H9 (cell line): ENCODE data around the gene LYSET. TPM values are rescaled to one million over a fixed set of nuclear protein-coding genes. Genes with fewer than 3 reads are reported as not detected.

ENCODE experiments used
- DNase-seq: peaks from one replicate; pipeline ENCODE4 v3.0.0-alpha.2; 2017
- H2AFZ ChIP-seq: one replicate; pipeline ENCODE4 v1.6.1; 2013; ENCODE audit warnings: mild to moderate bottlenecking, low read length, control low read depth, moderate library complexity
- H2AK5ac ChIP-seq: 2 replicates; pipeline ENCODE4 v1.6.1; 2013; ENCODE audit warnings: low read length, control low read depth, mixed read lengths; ENCODE audit not compliant: insufficient read length
- H2BK120ac ChIP-seq: one replicate; pipeline ENCODE4 v1.6.1; 2013; ENCODE audit warnings: low read depth, mild to moderate bottlenecking, low read length, control low read depth, inconsistent platforms; ENCODE audit not compliant: poor library complexity, severe bottlenecking
- H2BK12ac ChIP-seq: 2 replicates; pipeline ENCODE4 v1.6.1; 2013; ENCODE audit warnings: low read length, control low read depth, mixed read lengths, low read depth; ENCODE audit not compliant: insufficient read length
- H2BK15ac ChIP-seq: 2 replicates; pipeline ENCODE4 v1.6.1; 2013; ENCODE audit warnings: low read depth, low read length, control low read depth
- H2BK20ac ChIP-seq: one replicate; pipeline ENCODE4 v1.6.1; 2013; ENCODE audit warnings: low read depth, mild to moderate bottlenecking, low read length, control low read depth, inconsistent platforms; ENCODE audit not compliant: poor library complexity, severe bottlenecking
- H2BK5ac ChIP-seq: 2 replicates; pipeline ENCODE4 v1.6.1; 2013; ENCODE audit warnings: low read length, control low read depth, mixed read lengths; ENCODE audit not compliant: insufficient read length
- H3K14ac ChIP-seq: 2 replicates; pipeline ENCODE4 v1.6.1; 2013; ENCODE audit warnings: low read length, control low read depth; ENCODE audit not compliant: insufficient read depth
- H3K18ac ChIP-seq: 2 replicates; pipeline ENCODE4 v1.6.1; 2013; ENCODE audit warnings: low read depth, mild to moderate bottlenecking, mixed read lengths, low read length, control low read depth; ENCODE audit not compliant: insufficient read length
- H3K23ac ChIP-seq: 2 replicates; pipeline ENCODE4 v1.6.1; 2013; ENCODE audit warnings: low read length, control low read depth, mixed read lengths, low read depth; ENCODE audit not compliant: insufficient read length
- H3K23me2 ChIP-seq: 2 replicates; pipeline ENCODE4 v1.6.1; 2013; ENCODE audit warnings: low read depth, mild to moderate bottlenecking, mixed read lengths, low read length, control low read depth; ENCODE audit not compliant: insufficient read length, poor library complexity, severe bottlenecking
- H3K27ac ChIP-seq: 2 replicates; pipeline ENCODE4 v1.5.1; 2013; ENCODE audit warnings: low read length, control low read depth, mixed read lengths, low read depth; ENCODE audit not compliant: insufficient read length
- H3K27me3 ChIP-seq: 2 replicates; pipeline ENCODE4 v1.6.1; 2013; ENCODE audit warnings: low read length, control low read depth, inconsistent platforms; ENCODE audit not compliant: insufficient read depth
- H3K4ac ChIP-seq: 2 replicates; pipeline ENCODE4 v1.6.1; 2013; ENCODE audit warnings: low read depth, mild to moderate bottlenecking, control low read depth, inconsistent platforms, low read length, moderate library complexity
- H3K4me1 ChIP-seq: 2 replicates; pipeline ENCODE4 v1.6.1; 2013; ENCODE audit warnings: low read length, control low read depth, inconsistent platforms; ENCODE audit not compliant: insufficient read depth
- H3K4me2 ChIP-seq: 2 replicates; pipeline ENCODE4 v1.6.1; 2013; ENCODE audit warnings: low read length, control low read depth, mixed read lengths; ENCODE audit not compliant: insufficient read length, insufficient read depth
- H3K56ac ChIP-seq: 2 replicates; pipeline ENCODE4 v1.6.1; 2013; ENCODE audit warnings: low read depth, mild to moderate bottlenecking, mixed read lengths, low read length, control low read depth; ENCODE audit not compliant: insufficient read length
- H3K79me1 ChIP-seq: 2 replicates; pipeline ENCODE4 v1.6.1; 2013; ENCODE audit warnings: low read depth, mild to moderate bottlenecking, moderate library complexity, low read length, control low read depth, inconsistent platforms; ENCODE audit not compliant: insufficient read depth, poor library complexity, severe bottlenecking
- H3K79me2 ChIP-seq: 2 replicates; pipeline ENCODE4 v1.6.1; 2013; ENCODE audit warnings: low read length, control low read depth, inconsistent platforms; ENCODE audit not compliant: insufficient read depth
- H3K9ac ChIP-seq: 2 replicates; pipeline ENCODE4 v1.6.1; 2013; ENCODE audit warnings: low read length, control low read depth, mixed read lengths; ENCODE audit not compliant: insufficient read length; ENCODE audit errors: extremely low read depth
- H3K9me3 ChIP-seq: one replicate; pipeline ENCODE4 v1.6.1; 2013; ENCODE audit warnings: low read depth, low read length, inconsistent platforms; ENCODE audit not compliant: control insufficient read depth
- H3T11ph ChIP-seq: one replicate; pipeline ENCODE4 v1.6.1; 2013; ENCODE audit warnings: mild to moderate bottlenecking, low read length, control low read depth, inconsistent platforms
- H4K20me1 ChIP-seq: one replicate; pipeline ENCODE4 v1.6.1; 2013; ENCODE audit not compliant: control insufficient read depth, insufficient read length, insufficient read depth
- H4K5ac ChIP-seq: 2 replicates; pipeline ENCODE4 v1.6.1; 2013; ENCODE audit warnings: low read depth, mild to moderate bottlenecking, mixed read lengths, low read length, control low read depth; ENCODE audit not compliant: insufficient read length
- H4K8ac ChIP-seq: replicated peaks from 2 replicates; pipeline ENCODE4 v1.6.1; 2013; ENCODE audit warnings: low read length, control low read depth, mixed read lengths, low read depth; ENCODE audit not compliant: insufficient read length
- H4K91ac ChIP-seq: 2 replicates; pipeline ENCODE4 v1.6.1; 2013; ENCODE audit warnings: low read depth, mild to moderate bottlenecking, moderate library complexity, mixed read lengths, low read length, control low read depth; ENCODE audit not compliant: insufficient read length
- H3K27ac Mint-ChIP-seq, 3 experiments: 2 replicates in 2 of 3; 3 replicates in 1 of 3; pipeline ENCODE4 v1.8.0; 2020 to 2021; ENCODE audit warnings: mixed read lengths in 3 of 3, mild to moderate bottlenecking in 1 of 3, moderate library complexity in 1 of 3
- H3K27me3 Mint-ChIP-seq: 2 replicates; pipeline ENCODE4 v1.8.0; 2021; ENCODE audit warnings: low read depth, mild to moderate bottlenecking, moderate library complexity, mixed read lengths
- H3K36me3 Mint-ChIP-seq, 3 experiments: 2 replicates in 2 of 3; 3 replicates in 1 of 3; pipeline ENCODE4 v1.8.0; 2020 to 2021; ENCODE audit warnings: low read depth in 3 of 3, mixed read lengths in 3 of 3; ENCODE audit not compliant: insufficient read depth in 1 of 3
- H3K4me1 Mint-ChIP-seq, 2 experiments: 2 replicates each; pipeline ENCODE4 v1.8.0; 2020; ENCODE audit warnings: mixed read lengths in 2 of 2
- H3K4me3 Mint-ChIP-seq, 2 experiments: 2 replicates in 1 of 2; 3 replicates in 1 of 2; pipeline ENCODE4 v1.8.0; 2020 to 2021; ENCODE audit warnings: mild to moderate bottlenecking in 2 of 2, mixed read lengths in 2 of 2, moderate library complexity in 1 of 2
- H3K9me3 Mint-ChIP-seq, 2 experiments: 2 replicates in 1 of 2; 3 replicates in 1 of 2; pipeline ENCODE4 v1.8.0; 2020; ENCODE audit warnings: mild to moderate bottlenecking in 2 of 2, mixed read lengths in 2 of 2, moderate library complexity in 1 of 2
- WGBS: extraction: QIAGEN DNeasy Blood & Tissue Kit; methylation state at CpG from one replicate; pipeline ENCODE4 v1.1.7; 2013; ENCODE audit warnings: missing lambda C conversion rate, low lambda C conversion rate, mixed read lengths; ENCODE audit not compliant: insufficient read length; ENCODE audit errors: extremely low coverage; 5-methylcytosine and 5-hydroxymethylcytosine counted together
- total RNA-seq: library from RNA; stranded (reverse); gene quantifications from 2 replicates; pipeline ENCODE4 v1.2.1, GENCODE V29; 2021
- TF ChIP-seq, protein P1 (sequence below): fragments of 200-600 bp; sonication (generic); conservative IDR thresholded peaks from 3 replicates; pipeline ENCODE4 v1.8.0; 2021; ENCODE audit warnings: antibody characterized with exemption, mild to moderate bottlenecking

LYSET gene
- total RNA-seq, 1 experiment from 2014 or later: 26.1 TPM

DNA sequence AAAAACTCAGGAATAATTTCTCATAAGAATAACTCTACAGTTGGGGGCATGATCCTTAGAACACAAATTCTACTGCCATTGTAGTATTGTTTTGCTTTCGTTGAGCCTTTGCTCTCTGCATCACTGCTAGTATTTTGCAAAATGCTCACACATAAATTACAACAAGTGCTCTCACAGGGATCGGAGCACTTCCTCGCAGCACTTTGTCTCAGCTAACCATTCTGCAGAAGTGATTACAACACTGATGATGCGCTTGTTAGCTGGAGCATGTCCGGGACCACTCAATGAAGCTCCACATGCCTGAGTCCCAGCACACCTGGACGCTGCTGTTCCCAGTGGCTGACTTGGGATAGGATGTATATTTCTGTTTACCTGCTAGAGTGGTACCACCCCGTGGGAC lies 32.0 kb upstream of the LYSET start:
- Histone ChIP-seq H3K79me2 (no peaks in the 10 kb centered on the region), H3T11ph (no peak overlapping the region), H2AFZ (no peak overlapping the region), H4K8ac (no peak overlapping the region), H4K20me1 (no peaks in the 10 kb centered on the region), H2BK12ac (no peak overlapping the region), H3K27ac (no peak overlapping the region), H3K23me2 (no peaks in the 10 kb centered on the region), H3K4ac (no peak overlapping the region), H2BK5ac (no peak overlapping the region), H4K5ac (no peak overlapping the region), H3K4me2 (no peak overlapping the region), H3K23ac (no peak overlapping the region), H2BK20ac (no peak overlapping the region), H3K9ac (no peak overlapping the region), H3K27me3 (no peaks in the 10 kb centered on the region), H2BK15ac (no peak overlapping the region), H2BK120ac (no peak overlapping the region), H3K4me1 (no peaks in the 10 kb centered on the region; the same call in 1 of the 2 replicates), H3K18ac (no peak overlapping the region), H3K9me3 (no peaks in the 10 kb centered on the region), H4K91ac (no peak overlapping the region), H3K56ac (no peak overlapping the region), H3K14ac (no peak overlapping the region), H3K79me1 (no peaks in the 10 kb centered on the region), H2AK5ac (no peak overlapping the region)
- Mint-ChIP-seq H3K4me1 (peaks cover 2 to 10% of the 10 kb centered on the region in 2 experiments; a peak in 3 of 4 replicates), H3K27me3 (no peaks in the 10 kb centered on the region; the same call in 1 of the 2 replicates), H3K36me3 (no peaks in the 10 kb centered on the region), H3K9me3 (no peaks in the 10 kb centered on the region), H3K27ac (no peak overlapping the region), H3K4me3 (no peak overlapping the region)
- no peak for DNase-seq
- WGBS: no CpG with 5 or more reads among the region's 7 CpGs
- TF ChIP-seq, protein P1, sequence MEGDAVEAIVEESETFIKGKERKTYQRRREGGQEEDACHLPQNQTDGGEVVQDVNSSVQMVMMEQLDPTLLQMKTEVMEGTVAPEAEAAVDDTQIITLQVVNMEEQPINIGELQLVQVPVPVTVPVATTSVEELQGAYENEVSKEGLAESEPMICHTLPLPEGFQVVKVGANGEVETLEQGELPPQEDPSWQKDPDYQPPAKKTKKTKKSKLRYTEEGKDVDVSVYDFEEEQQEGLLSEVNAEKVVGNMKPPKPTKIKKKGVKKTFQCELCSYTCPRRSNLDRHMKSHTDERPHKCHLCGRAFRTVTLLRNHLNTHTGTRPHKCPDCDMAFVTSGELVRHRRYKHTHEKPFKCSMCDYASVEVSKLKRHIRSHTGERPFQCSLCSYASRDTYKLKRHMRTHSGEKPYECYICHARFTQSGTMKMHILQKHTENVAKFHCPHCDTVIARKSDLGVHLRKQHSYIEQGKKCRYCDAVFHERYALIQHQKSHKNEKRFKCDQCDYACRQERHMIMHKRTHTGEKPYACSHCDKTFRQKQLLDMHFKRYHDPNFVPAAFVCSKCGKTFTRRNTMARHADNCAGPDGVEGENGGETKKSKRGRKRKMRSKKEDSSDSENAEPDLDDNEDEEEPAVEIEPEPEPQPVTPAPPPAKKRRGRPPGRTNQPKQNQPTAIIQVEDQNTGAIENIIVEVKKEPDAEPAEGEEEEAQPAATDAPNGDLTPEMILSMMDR: no peak
